C4-2B (cell line): Measurements from ENCODE around the gene PAM.

ENCODE experiments used
- H3K27ac ChIP-seq: fragments of 450-650 bp; 2 replicates; pipeline ENCODE4 v1.5.1; 2017
- ZFX ChIP-seq: fragments of 450-650 bp; IDR thresholded peaks from 2 replicates; pipeline ENCODE4 v1.6.1; 2017
- TF ChIP-seq, protein P1 (sequence below): fragments of 450-650 bp; conservative IDR thresholded peaks from 2 replicates; pipeline ENCODE4 v1.5.1; 2017; ENCODE audit warnings: mild to moderate bottlenecking

PAM gene

GRCh38 chr5:102860035-102860434 is 104.9 kb downstream of the PAM start:
- TF ChIP-seq ZFX = no peak
- TF ChIP-seq, protein P1, sequence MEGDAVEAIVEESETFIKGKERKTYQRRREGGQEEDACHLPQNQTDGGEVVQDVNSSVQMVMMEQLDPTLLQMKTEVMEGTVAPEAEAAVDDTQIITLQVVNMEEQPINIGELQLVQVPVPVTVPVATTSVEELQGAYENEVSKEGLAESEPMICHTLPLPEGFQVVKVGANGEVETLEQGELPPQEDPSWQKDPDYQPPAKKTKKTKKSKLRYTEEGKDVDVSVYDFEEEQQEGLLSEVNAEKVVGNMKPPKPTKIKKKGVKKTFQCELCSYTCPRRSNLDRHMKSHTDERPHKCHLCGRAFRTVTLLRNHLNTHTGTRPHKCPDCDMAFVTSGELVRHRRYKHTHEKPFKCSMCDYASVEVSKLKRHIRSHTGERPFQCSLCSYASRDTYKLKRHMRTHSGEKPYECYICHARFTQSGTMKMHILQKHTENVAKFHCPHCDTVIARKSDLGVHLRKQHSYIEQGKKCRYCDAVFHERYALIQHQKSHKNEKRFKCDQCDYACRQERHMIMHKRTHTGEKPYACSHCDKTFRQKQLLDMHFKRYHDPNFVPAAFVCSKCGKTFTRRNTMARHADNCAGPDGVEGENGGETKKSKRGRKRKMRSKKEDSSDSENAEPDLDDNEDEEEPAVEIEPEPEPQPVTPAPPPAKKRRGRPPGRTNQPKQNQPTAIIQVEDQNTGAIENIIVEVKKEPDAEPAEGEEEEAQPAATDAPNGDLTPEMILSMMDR = no peak
- no peak overlapping the region for H3K27ac ChIP-seq

DNA sequence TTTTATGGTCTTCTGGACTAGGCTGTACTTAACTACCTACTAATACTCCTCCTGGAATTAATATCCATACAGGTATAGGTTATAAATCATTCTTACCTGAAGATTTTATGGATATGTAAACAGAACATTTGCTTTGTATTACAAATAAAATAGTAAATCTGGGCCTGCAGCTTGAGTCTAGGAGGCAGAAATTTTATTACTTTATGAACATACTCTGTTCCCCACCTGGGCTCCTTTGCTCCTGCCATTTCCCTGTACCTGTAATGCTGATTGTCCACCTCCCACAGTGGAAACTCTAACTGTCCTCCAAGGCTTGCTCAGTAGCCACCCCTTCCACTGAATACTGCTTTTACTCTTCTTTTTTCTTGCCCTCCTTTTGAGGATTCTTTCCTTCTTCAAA is 108.0 kb downstream of the PAM start:
- TF ChIP-seq ZFX = no peak
- TF ChIP-seq, protein P1 = no peak
- no peak overlapping the region for H3K27ac ChIP-seq

GRCh38 chr5:102863764-102864560 is 108.9 kb downstream of the PAM start:
- no peak overlapping the region for H3K27ac ChIP-seq
- no peak for TF ChIP-seq ZFX
- TF ChIP-seq, protein P1 = no peak

DNA sequence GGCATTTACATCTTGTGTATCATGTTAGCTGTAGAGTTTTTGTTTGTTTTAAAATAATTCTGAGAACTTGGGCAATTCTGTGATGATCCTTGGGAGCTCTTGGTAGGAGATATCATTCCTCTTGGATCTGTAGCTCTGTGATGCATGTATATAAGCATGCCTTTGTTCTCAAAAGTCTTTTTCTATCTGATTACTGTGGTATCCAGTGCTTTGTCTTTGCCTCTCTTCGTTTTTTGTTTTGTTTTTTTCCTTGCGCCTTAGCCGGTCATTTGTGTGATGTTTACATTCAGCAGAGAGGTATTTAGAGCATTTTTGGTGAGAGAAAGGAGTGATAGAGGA is 110.0 kb downstream of the PAM start:
- no peak overlapping the region for H3K27ac ChIP-seq
- TF ChIP-seq, protein P1 = no peak
- no peak for TF ChIP-seq ZFX

DNA sequence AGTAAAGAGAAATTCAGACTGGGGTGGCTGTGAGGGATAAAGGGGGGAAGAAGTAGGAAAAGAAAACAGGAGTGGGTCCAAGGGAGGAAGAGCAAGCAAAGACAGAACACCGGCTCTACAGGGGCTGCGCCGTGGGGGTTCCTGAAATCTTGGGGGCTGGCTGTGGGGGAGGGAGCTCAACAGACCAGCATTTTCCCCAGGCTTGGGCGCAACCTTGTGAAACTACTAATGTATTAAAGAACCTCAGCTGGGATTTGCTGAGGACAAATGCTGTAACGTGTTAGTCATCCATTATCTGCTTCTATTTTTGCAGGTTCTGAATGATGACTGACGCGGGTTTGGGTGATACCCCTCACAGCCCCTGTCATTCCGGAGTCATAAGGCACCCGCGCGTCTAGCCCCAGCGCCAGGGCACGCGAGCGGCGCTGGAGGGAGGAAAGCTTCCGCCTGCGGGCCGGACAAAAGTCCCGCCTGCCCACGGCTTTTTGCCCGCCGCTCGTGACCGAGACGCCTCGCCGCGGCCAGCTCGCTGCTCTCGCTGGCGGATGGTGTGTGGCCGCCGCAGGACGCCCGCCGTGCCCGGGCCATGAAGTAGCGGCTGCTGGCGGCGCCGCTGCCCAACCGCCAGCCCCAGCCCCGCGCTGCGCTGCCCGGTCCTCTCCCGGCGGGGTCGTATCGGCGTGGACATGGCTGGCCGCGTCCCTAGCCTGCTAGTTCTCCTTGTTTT is 110.6 kb downstream of the PAM start:
- H3K27ac ChIP-seq = no peak overlapping the region
- TF ChIP-seq, protein P1 = no peak
- TF ChIP-seq ZFX = no peak

DNA sequence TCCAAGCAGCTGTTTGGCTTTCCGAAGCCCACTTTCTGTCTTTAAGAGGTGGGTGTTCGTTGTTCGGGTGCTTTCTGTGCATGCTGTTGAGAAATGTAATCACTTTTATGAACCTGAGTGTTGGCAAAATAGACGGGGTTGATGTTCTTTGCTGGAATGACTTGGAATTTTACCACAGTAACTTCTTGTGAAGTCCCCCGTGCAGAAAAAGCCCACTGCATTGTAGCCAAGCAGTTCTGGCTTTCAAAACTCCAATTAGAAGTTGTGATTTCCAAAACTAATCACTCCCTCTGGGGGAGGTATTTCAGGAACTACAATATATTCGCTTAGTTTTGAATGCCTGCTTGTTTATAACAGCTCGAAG is 111.1 kb downstream of the PAM start:
- no peak overlapping the region for H3K27ac ChIP-seq
- TF ChIP-seq, protein P1 = no peak
- no peak for TF ChIP-seq ZFX

DNA sequence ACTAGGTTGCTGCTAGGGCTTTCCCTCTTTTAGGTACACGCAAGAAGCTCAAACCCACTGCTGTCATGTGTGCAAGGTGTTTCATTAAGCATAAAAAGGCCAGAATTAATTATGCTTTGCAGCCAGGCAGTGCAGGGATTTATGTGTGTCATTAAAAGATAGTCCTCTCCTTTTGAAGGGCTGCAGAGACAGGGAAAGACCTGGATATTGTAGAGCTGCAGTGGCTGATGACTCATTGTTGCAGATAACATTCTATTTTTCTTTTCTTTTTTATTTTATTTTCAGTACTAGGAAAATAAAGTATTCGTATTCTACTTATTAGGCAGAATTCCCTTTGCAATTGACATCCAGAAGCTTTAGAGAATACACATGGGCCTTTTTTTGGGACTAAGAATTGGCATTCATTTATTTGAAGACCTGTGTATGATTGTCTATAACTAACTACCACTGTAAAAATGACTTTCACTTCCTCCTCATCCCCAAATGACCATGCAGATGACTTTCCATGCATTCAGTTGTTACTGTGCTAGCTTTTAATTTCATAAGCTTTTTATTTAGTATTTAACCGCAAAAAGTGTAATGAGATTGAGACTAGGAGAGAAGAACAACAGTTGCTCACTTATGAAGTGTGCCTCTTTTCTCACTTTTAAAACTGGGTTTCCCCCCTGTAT is 113.0 kb downstream of the PAM start:
- TF ChIP-seq ZFX = no peak
- TF ChIP-seq, protein P1 = no peak
- H3K27ac ChIP-seq = no peak overlapping the region
